ENCODE data around the gene CAMK2D. TPM values are rescaled to one million over a fixed set of nuclear protein-coding genes. Genes with fewer than 3 reads are reported as not detected.

The CAMK2D gene
- total and polyA plus RNA-seq, 2 donors (not counting 1 experiment from before 2014, with no cell fraction given) = 120 to 262 TPM

GRCh38 chr4:113539408-113539807 is 222.1 kb downstream of the CAMK2D start:
- Histone ChIP-seq H4K20me1 (ENCODE audit: control insufficient read depth, extremely low read depth, insufficient read depth, low read length) (no peaks in the 10 kb centered on the region), H3K36me3 (ENCODE audit: control insufficient read depth, insufficient read depth, low read length) (peaks cover 1% of the 10 kb centered on the region), H3K9ac (ENCODE audit: insufficient read depth, low read length) (no peak overlapping the region), H3K27ac (ENCODE audit: insufficient read depth, low read length) (peak overlapping the region; percentile 6), H3K4me3 (replicated peaks in 1 of 4; ENCODE audit: control extremely low read depth in 1 of 4, insufficient read depth in 1 of 4, low read depth in 3 of 4, low read length in 4 of 4) (no peak overlapping the region), H3K9me3 (ENCODE audit: control insufficient read depth, insufficient read depth, low read depth, low read length) (no peaks in the 10 kb centered on the region), H3K4me2 (ENCODE audit: extremely low read depth, insufficient read depth, low read length) (peak overlapping the region; percentile 60), H3K27me3 (ENCODE audit: control insufficient read depth, insufficient read depth, low read length) (no peaks in the 10 kb centered on the region), H3K4me1 (ENCODE audit: control insufficient read depth, extremely low read depth, insufficient read depth, low read length) (peaks cover 13% of the 10 kb centered on the region), H3K79me2 (ENCODE audit: control insufficient read depth, insufficient read depth, low read length) (no peaks in the 10 kb centered on the region), H2AFZ (ENCODE audit: low read length) (no peak overlapping the region)
- DNase-seq (ENCODE audit: low read depth in 2 of 2) = peak; percentile 67 to 86
- no peak for TF ChIP-seq EZH2 (IDR thresholded peaks at IDR 0.05; ENCODE audit: low read length, missing control alignments)

- H3K27me3 ChIP-seq (ENCODE audit: control insufficient read depth, insufficient read depth, low read length) = no peaks in the 10 kb centered on the region
- no peak overlapping the region for H3K27ac ChIP-seq (ENCODE audit: insufficient read depth, low read length)
- no peaks in the 10 kb centered on the region for H3K36me3 ChIP-seq (ENCODE audit: control insufficient read depth, insufficient read depth, low read length)
- no peak overlapping the region for H2AFZ ChIP-seq (ENCODE audit: low read length)
- H3K9ac ChIP-seq (ENCODE audit: insufficient read depth, low read length) = no peak overlapping the region
- no peaks in the 10 kb centered on the region for H3K9me3 ChIP-seq (ENCODE audit: control insufficient read depth, insufficient read depth, low read depth, low read length)
- no peak overlapping the region for H3K4me3 ChIP-seq (replicated peaks in 1 of 4; ENCODE audit: control extremely low read depth in 1 of 4, insufficient read depth in 1 of 4, low read depth in 3 of 4, low read length in 4 of 4)
- H3K4me2 ChIP-seq (ENCODE audit: extremely low read depth, insufficient read depth, low read length) = no peak overlapping the region
- H3K79me2 ChIP-seq (ENCODE audit: control insufficient read depth, insufficient read depth, low read length) = no peaks in the 10 kb centered on the region
- H4K20me1 ChIP-seq (ENCODE audit: control insufficient read depth, extremely low read depth, insufficient read depth, low read length) = no peaks in the 10 kb centered on the region
- no peak for DNase-seq (ENCODE audit: low read depth in 2 of 2)
- TF ChIP-seq EZH2 (IDR thresholded peaks at IDR 0.05; ENCODE audit: low read length, missing control alignments) (no peak), CTCF (conservative IDR thresholded peaks at IDR 0.05 in 1 of 2, IDR thresholded peaks at IDR 0.05 in 1 of 2; ENCODE audit: low read depth in 1 of 2, low read length in 2 of 2) (no peak)
- peaks cover 13% of the 10 kb centered on the region for H3K4me1 ChIP-seq (ENCODE audit: control insufficient read depth, extremely low read depth, insufficient read depth, low read length)
Measured at GRCh38 chr4:113537628-113538027, 223.9 kb downstream of the CAMK2D start.

GRCh38 chr4:113537203-113537602 is 224.3 kb downstream of the CAMK2D start:
- TF ChIP-seq CTCF (conservative IDR thresholded peaks at IDR 0.05 in 1 of 2, IDR thresholded peaks at IDR 0.05 in 1 of 2; ENCODE audit: low read depth in 1 of 2, low read length in 2 of 2) (no peak), EZH2 (IDR thresholded peaks at IDR 0.05; ENCODE audit: low read length, missing control alignments) (no peak)
- Histone ChIP-seq H3K79me2 (ENCODE audit: control insufficient read depth, insufficient read depth, low read length) (no peaks in the 10 kb centered on the region), H3K4me1 (ENCODE audit: control insufficient read depth, extremely low read depth, insufficient read depth, low read length) (peaks cover 13% of the 10 kb centered on the region), H3K36me3 (ENCODE audit: control insufficient read depth, insufficient read depth, low read length) (peaks cover 2% of the 10 kb centered on the region), H2AFZ (ENCODE audit: low read length) (no peak overlapping the region), H3K9me3 (ENCODE audit: control insufficient read depth, insufficient read depth, low read depth, low read length) (no peaks in the 10 kb centered on the region), H3K27ac (ENCODE audit: insufficient read depth, low read length) (no peak overlapping the region), H3K4me3 (replicated peaks in 1 of 4; ENCODE audit: control extremely low read depth in 1 of 4, insufficient read depth in 1 of 4, low read depth in 3 of 4, low read length in 4 of 4) (no peak overlapping the region), H3K9ac (ENCODE audit: insufficient read depth, low read length) (no peak overlapping the region), H4K20me1 (ENCODE audit: control insufficient read depth, extremely low read depth, insufficient read depth, low read length) (no peaks in the 10 kb centered on the region), H3K27me3 (ENCODE audit: control insufficient read depth, insufficient read depth, low read length) (no peaks in the 10 kb centered on the region), H3K4me2 (ENCODE audit: extremely low read depth, insufficient read depth, low read length) (no peak overlapping the region)
- no peak for DNase-seq (ENCODE audit: low read depth in 2 of 2)

Data from fibroblast of lung (primary cell).